A549 treated with CORT108297 at 1 μM for 4 hours (cell line): Measurements from ENCODE around the gene DUS3L. TPM values are rescaled to one million over a fixed set of nuclear protein-coding genes. Genes with fewer than 3 reads are reported as not detected.

Experiments used
- total RNA-seq: library from RNA; stranded (reverse); fragments of 200-300 nt; extraction: Qiagen RNA extraction; gene quantifications from 5 replicates; pipeline ENCODE4 v1.2.3, GENCODE V29; 2022

DUS3L gene, protein sequence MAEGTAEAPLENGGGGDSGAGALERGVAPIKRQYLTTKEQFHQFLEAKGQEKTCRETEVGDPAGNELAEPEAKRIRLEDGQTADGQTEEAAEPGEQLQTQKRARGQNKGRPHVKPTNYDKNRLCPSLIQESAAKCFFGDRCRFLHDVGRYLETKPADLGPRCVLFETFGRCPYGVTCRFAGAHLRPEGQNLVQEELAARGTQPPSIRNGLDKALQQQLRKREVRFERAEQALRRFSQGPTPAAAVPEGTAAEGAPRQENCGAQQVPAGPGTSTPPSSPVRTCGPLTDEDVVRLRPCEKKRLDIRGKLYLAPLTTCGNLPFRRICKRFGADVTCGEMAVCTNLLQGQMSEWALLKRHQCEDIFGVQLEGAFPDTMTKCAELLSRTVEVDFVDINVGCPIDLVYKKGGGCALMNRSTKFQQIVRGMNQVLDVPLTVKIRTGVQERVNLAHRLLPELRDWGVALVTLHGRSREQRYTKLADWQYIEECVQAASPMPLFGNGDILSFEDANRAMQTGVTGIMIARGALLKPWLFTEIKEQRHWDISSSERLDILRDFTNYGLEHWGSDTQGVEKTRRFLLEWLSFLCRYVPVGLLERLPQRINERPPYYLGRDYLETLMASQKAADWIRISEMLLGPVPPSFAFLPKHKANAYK
- 30.3 to 35.2 TPM (median 33.8 TPM) in 5 replicates for total RNA-seq

DNA sequence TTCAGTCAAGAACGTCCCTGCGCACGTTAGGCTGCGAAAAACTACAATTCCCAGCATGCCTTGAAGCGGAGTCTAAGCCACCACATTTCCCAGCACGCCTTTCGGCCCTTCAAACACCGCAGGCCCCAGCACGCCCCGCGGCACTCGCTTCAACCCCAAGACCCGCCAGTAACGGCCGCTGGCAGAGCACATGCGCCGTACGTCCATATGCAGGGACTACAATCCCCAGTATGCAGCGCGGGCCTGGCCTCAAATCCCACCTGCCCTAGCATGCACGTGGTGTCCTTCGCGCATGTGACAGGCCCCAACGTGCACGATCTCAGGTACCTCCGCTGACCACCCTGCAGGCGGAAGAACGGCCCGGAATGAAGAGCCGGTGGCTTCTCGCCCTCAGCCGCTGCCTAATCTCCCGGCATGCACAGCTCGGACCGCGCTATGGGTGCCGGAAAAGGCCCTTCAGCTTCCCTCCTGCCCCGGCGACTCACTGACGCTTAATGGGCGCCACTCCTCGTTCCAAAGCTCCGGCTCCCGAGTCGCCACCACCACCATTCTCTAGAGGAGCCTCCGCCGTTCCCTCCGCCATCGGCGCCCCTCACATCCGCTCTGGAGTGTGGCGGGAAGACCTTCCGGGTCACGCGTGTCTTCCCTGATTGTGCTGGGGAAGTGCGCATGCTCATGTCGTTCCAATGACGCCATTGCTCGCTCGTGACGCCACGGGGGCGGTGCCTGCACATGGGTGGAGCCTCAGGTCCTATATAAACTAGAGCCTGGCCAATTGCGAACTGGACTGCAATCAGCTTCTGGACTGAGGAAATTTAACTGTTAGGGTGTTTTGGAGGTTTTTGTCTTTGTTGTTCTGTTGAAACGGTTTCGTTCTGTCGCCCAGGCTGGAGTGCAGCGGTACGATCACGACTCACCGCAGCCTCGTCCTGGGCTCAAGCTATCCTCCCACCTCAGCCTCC lies at the start of gene DUS3L:
TSS of gene DUS3L (minus strand) at position 605 of the 962 bp plus-strand sequence. CDS start at position 583, 22 bp downstream.

DNA sequence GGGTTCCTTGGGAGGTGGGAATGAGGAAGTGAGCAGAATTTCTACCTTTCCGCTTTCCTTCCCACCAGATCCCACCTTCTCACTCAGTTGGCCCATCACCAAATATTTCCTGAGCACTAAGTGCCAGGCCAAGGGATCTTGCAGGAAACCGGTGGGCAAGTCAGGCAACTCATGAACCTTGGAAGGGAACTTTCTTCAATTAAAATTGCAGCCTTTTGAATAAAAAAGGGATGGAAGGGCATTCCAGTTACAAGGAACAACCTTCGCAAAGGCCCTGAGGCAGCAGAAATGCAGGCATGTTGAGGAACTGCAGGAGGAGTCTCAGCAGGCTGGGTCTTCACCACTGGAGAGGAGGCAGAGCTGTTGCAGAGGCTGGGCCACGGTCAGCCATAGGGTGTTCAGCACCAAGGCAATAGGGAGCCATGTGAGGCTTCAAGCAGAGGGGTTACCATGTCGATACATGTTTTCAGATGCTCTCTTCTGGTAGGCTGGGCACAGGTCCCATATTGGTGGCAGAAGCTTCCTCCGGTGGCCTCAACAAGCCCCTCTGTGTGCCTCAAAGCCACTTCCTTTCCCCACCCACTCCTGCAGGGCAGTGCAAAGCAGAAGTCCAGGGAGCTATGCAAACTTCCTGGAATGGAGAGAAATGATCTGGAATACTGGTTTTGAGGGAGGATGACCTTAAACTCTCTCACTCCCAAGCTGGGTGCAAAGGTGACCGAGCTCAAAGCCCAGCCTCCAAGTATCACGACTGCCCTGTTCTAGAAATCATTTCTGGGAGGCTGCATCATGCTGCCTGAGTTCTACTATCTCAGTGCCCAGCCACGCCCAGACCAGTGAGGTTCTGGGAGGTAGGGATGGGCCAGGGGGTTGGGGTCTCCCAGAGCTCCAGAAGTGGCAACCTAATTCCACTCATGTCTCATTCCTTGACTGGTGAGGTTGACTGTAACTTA lies 48.4 kb upstream of the DUS3L start, which contains the start of gene FUT6:
TSS of gene FUT6 (minus strand) at position 638 of the 953 bp plus-strand sequence. CDS start 7,135 bp downstream, outside the sequence.

GRCh38 chr19:5804516-5805461 lies 13.8 kb upstream of the DUS3L start, which contains the start of gene NRTN:
TSS of gene NRTN (plus strand) at chr19:5805067. CDS start at chr19:5824166, 19,099 bp downstream.

DNA sequence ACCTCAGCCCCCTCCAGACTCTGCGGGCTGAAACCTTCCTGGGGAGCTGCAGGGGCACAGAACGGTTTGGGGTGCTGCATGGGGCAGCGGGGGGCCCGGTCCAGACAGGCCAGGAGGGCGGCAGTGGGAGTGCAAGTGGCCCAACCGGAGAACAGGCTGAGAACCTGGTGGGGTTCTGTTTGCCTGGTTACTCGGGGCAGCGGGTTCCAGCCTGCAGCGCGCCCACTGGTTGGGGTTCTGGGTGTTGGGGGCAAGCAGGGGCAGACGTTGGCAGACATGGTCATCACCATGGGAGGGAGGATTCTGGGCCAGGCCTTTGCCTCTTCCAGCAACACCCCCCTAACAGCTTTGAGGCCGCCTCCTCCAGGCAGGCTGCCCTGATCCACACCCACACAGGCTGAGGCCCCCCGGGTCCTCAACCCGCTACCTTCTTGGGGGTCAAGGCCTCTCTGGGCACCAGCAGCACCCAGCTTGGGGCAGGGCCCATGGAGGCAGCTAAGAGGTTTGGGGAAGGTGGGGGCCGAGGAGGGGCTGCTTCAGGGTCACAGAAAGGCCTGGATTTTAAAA lies 6.3 kb downstream of the DUS3L start, which contains the start of gene PRR22:
TSS of gene PRR22 (minus strand) at position 166 of the 567 bp plus-strand sequence. CDS start at position 80, 86 bp downstream.

Other genes starting within 250 kb of the DUS3L start
- gene TINCR, start 223.2 kb downstream of the DUS3L start, total RNA-seq = 1.8 to 3.6 TPM (median 2.9 TPM) in 5 replicates
- 29.1 to 37.0 TPM (median 36.1 TPM) in 5 replicates for gene SAFB2, start 168.4 kb downstream of the DUS3L start, total RNA-seq
- 53.1 to 61.9 TPM (median 55.9 TPM) in 5 replicates for gene SAFB, start 168.1 kb downstream of the DUS3L start, total RNA-seq
- 49.1 to 75.8 TPM (median 67.3 TPM) in 5 replicates for gene MICOS13, start 110.6 kb downstream of the DUS3L start, total RNA-seq
- 3.6 to 5.2 TPM (median 4.8 TPM) in 5 replicates for gene HSD11B1L, start 110.1 kb downstream of the DUS3L start, total RNA-seq
- gene RPL36, start 100.9 kb downstream of the DUS3L start, total RNA-seq = 708 to 894 TPM (median 738 TPM) in 5 replicates
- 48.6 to 64.9 TPM (median 62.2 TPM) in 5 replicates for gene LONP1, start 71.0 kb downstream of the DUS3L start, total RNA-seq
- 0.08 TPM in 1 of 5 replicates, not detected in the others for gene CATSPERD, start 70.5 kb downstream of the DUS3L start, total RNA-seq
- gene PRR22, start 6.4 kb downstream of the DUS3L start, total RNA-seq = 2.1 to 3.3 TPM (median 2.9 TPM) in 5 replicates
- gene NRTN, start 13.9 kb upstream of the DUS3L start, total RNA-seq = 0.27 to 0.89 TPM (median 0.48 TPM) in 5 replicates
- gene FUT6, start 48.5 kb upstream of the DUS3L start, total RNA-seq = not detected in 5 replicates
- gene FUT3, start 60.3 kb upstream of the DUS3L start, total RNA-seq = 0.06 TPM in 2 of 5 replicates, not detected in the others
- gene FUT5, start 79.4 kb upstream of the DUS3L start, total RNA-seq = not detected in 5 replicates
- 194 to 311 TPM (median 301 TPM) in 5 replicates for gene NDUFA11, start 112.6 kb upstream of the DUS3L start, total RNA-seq
- gene VMAC, start 113.7 kb upstream of the DUS3L start, total RNA-seq = 0.34 to 0.66 TPM (median 0.49 TPM) in 5 replicates
- gene CAPS, start 123.1 kb upstream of the DUS3L start, total RNA-seq = 0.47 to 1.2 TPM (median 1.2 TPM) in 5 replicates
- gene RANBP3, start 187.0 kb upstream of the DUS3L start, total RNA-seq = 41.3 to 46.3 TPM (median 42.2 TPM) in 5 replicates